Measurements from ENCODE around the gene FAM24A. TPM values are rescaled to one million over a fixed set of nuclear protein-coding genes. Genes with fewer than 3 reads are reported as not detected.
"Not testable (repeated sequence)": the region's sequence is repeated elsewhere in the genome, so short reads cannot be mapped to it uniquely, and the experiment has no call there.

Gene FAM24A
- not detected in 2 replicates for total RNA-seq (2014; rRNA removed; shearing (Covaris generic))

GRCh38 chr10:122910310-122910709 lies at the start of gene FAM24A:
TSS of gene FAM24A (plus strand) at chr10:122910610. CDS start at chr10:122911635, 1,025 bp downstream.
- no peak within 1 kb of the TSS for H3K27ac ChIP-seq

GRCh38 chr10:122861711-122862161 lies 48.7 kb upstream of the FAM24A start:
- peak overlapping the region; percentile 69 for H3K27ac ChIP-seq
- peak in 1 of 2 experiments; percentile 64 for DNase-seq (ENCODE audit: low read depth in 1 of 2, low spot score in 2 of 2)
- H3K4me1 ChIP-seq (replicated peaks) = peaks cover 50% of the 10 kb centered on the region
- H3K4me3 ChIP-seq = no peak overlapping the region
- H3K9me3 ChIP-seq (replicated peaks) = no peaks in the 10 kb centered on the region
- peaks cover 21% of the 10 kb centered on the region; the same call in 1 of the 2 replicates for H3K36me3 ChIP-seq
- no peaks in the 10 kb centered on the region for H3K27me3 ChIP-seq (replicated peaks)

More at GRCh38 chr10:122910310-122910709, at the start of gene FAM24A:
- Histone ChIP-seq H3K9me3 (replicated peaks) (no peaks in the 10 kb centered on the region), H3K4me1 (replicated peaks) (no peaks in the 10 kb centered on the region), H3K36me3 (no peaks in the 10 kb centered on the region), H3K4me3 (no peak within 1 kb of the TSS), H3K27me3 (replicated peaks) (no peaks in the 10 kb centered on the region)
- no peak for DNase-seq (ENCODE audit: low read depth in 1 of 2, low spot score in 2 of 2)

GRCh38 chr10:122863216-122864193 lies 46.9 kb upstream of the FAM24A start:
- H3K36me3 ChIP-seq = peaks cover 24% of the 10 kb centered on the region; the same call in 1 of the 2 replicates
- H3K27ac ChIP-seq = no peak overlapping the region
- no peak for DNase-seq (ENCODE audit: low read depth in 1 of 2, low spot score in 2 of 2)
- H3K27me3 ChIP-seq (replicated peaks) = no peaks in the 10 kb centered on the region
- no peak overlapping the region for H3K4me3 ChIP-seq
- peaks cover 45% of the 10 kb centered on the region for H3K4me1 ChIP-seq (replicated peaks)
- H3K9me3 ChIP-seq (replicated peaks) = no peaks in the 10 kb centered on the region

GRCh38 chr10:122864194-122864592 lies 46.2 kb upstream of the FAM24A start:
- Histone ChIP-seq H3K27ac (peak overlapping the region; percentile 28), H3K4me3 (no peak overlapping the region), H3K4me1 (replicated peaks) (peaks cover 45% of the 10 kb centered on the region), H3K27me3 (replicated peaks) (no peaks in the 10 kb centered on the region), H3K36me3 (peaks cover 19% of the 10 kb centered on the region; the same call in 1 of the 2 replicates), H3K9me3 (replicated peaks) (no peaks in the 10 kb centered on the region)
- no peak for DNase-seq (ENCODE audit: low read depth in 1 of 2, low spot score in 2 of 2)

- Histone ChIP-seq H3K27ac (peak overlapping the region; percentile 28), H3K27me3 (replicated peaks) (no peaks in the 10 kb centered on the region), H3K4me1 (replicated peaks) (peaks cover 45% of the 10 kb centered on the region), H3K9me3 (replicated peaks) (no peaks in the 10 kb centered on the region), H3K4me3 (no peak overlapping the region), H3K36me3 (peaks cover 17% of the 10 kb centered on the region; the same call in 1 of the 2 replicates)
- no peak for DNase-seq (ENCODE audit: low read depth in 1 of 2, low spot score in 2 of 2)
Observed at GRCh38 chr10:122864901-122865300, 45.5 kb upstream of the FAM24A start.

GRCh38 chr10:122866757-122867482 lies 43.5 kb upstream of the FAM24A start:
- H3K9me3 ChIP-seq (replicated peaks); H3K27ac ChIP-seq; DNase-seq (ENCODE audit: low read depth in 1 of 2, low spot score in 2 of 2); H3K4me3 ChIP-seq; H3K27me3 ChIP-seq (replicated peaks): not testable (repeated sequence)
- H3K4me1 ChIP-seq (replicated peaks) = peaks cover 35% of the 10 kb centered on the region
- H3K36me3 ChIP-seq = peaks cover 17% of the 10 kb centered on the region; the same call in 1 of the 2 replicates

- Histone ChIP-seq H3K36me3 (peaks cover 15% of the 10 kb centered on the region; the same call in 1 of the 2 replicates), H3K4me1 (replicated peaks) (peaks cover 29% of the 10 kb centered on the region)
- not testable (repeated sequence) for H3K4me3 ChIP-seq; H3K9me3 ChIP-seq (replicated peaks); H3K27me3 ChIP-seq (replicated peaks); H3K27ac ChIP-seq; DNase-seq (ENCODE audit: low read depth in 1 of 2, low spot score in 2 of 2)
Observed at GRCh38 chr10:122868768-122869167, 41.6 kb upstream of the FAM24A start.

- peaks cover 12% of the 10 kb centered on the region for H3K4me1 ChIP-seq (replicated peaks)
- H3K36me3 ChIP-seq = peaks cover 15% of the 10 kb centered on the region
- DNase-seq (ENCODE audit: low read depth in 1 of 2, low spot score in 2 of 2); H3K27ac ChIP-seq; H3K9me3 ChIP-seq (replicated peaks); H3K27me3 ChIP-seq (replicated peaks); H3K4me3 ChIP-seq: not testable (repeated sequence)
Observed at GRCh38 chr10:122871947-122872346, 38.5 kb upstream of the FAM24A start.

- Histone ChIP-seq H3K27me3 (replicated peaks) (no peaks in the 10 kb centered on the region), H3K4me3 (no peak overlapping the region), H3K9me3 (replicated peaks) (no peaks in the 10 kb centered on the region), H3K4me1 (replicated peaks) (peaks cover 32% of the 10 kb centered on the region), H3K27ac (no peak overlapping the region), H3K36me3 (peaks cover 23% of the 10 kb centered on the region)
- no peak for DNase-seq (ENCODE audit: low read depth in 1 of 2, low spot score in 2 of 2)
Observed at GRCh38 chr10:122875843-122876466, 34.5 kb upstream of the FAM24A start.

GRCh38 chr10:122876467-122876855 lies 33.9 kb upstream of the FAM24A start:
- no peak for DNase-seq (ENCODE audit: low read depth in 1 of 2, low spot score in 2 of 2)
- no peaks in the 10 kb centered on the region for H3K9me3 ChIP-seq (replicated peaks)
- H3K4me3 ChIP-seq = no peak overlapping the region
- H3K4me1 ChIP-seq (replicated peaks) = peaks cover 32% of the 10 kb centered on the region
- H3K27ac ChIP-seq = no peak overlapping the region
- H3K36me3 ChIP-seq = peaks cover 23% of the 10 kb centered on the region
- no peaks in the 10 kb centered on the region for H3K27me3 ChIP-seq (replicated peaks)

- Histone ChIP-seq H3K27me3 (replicated peaks) (no peaks in the 10 kb centered on the region), H3K4me3 (no peak overlapping the region), H3K4me1 (replicated peaks) (peaks cover 32% of the 10 kb centered on the region), H3K36me3 (peaks cover 21% of the 10 kb centered on the region), H3K27ac (no peak overlapping the region), H3K9me3 (replicated peaks) (no peaks in the 10 kb centered on the region)
- DNase-seq (ENCODE audit: low read depth in 1 of 2, low spot score in 2 of 2) = no peak
Observed at GRCh38 chr10:122877264-122877663, 33.1 kb upstream of the FAM24A start.

GRCh38 chr10:122878799-122879338 lies 31.5 kb upstream of the FAM24A start:
- H3K27ac ChIP-seq = peak overlapping the region; percentile 34

More at GRCh38 chr10:122878799-122879338, 31.5 kb upstream of the FAM24A start:
- H3K36me3 ChIP-seq = peaks cover 21% of the 10 kb centered on the region
- peak overlapping the region; percentile 58 for H3K4me3 ChIP-seq
- H3K27me3 ChIP-seq (replicated peaks) = no peaks in the 10 kb centered on the region
- peaks cover 25% of the 10 kb centered on the region for H3K4me1 ChIP-seq (replicated peaks)
- no peaks in the 10 kb centered on the region for H3K9me3 ChIP-seq (replicated peaks)
- no peak for DNase-seq (ENCODE audit: low read depth in 1 of 2, low spot score in 2 of 2)

Measured in SJSA1 (cell line).